GM18526 (cell line): Measurements from ENCODE around the gene CTIF.

Experiments used
- POLR2A ChIP-seq: IDR thresholded peaks from 3 replicates; pipeline ENCODE4 v1.6.1; 2011; ENCODE audit not compliant: insufficient read length; ENCODE audit errors: extremely low read depth

Gene CTIF

GRCh38 chr18:48855422-48856377 lies 316.9 kb downstream of the CTIF start:
- TF ChIP-seq POLR2A, result no peak

DNA sequence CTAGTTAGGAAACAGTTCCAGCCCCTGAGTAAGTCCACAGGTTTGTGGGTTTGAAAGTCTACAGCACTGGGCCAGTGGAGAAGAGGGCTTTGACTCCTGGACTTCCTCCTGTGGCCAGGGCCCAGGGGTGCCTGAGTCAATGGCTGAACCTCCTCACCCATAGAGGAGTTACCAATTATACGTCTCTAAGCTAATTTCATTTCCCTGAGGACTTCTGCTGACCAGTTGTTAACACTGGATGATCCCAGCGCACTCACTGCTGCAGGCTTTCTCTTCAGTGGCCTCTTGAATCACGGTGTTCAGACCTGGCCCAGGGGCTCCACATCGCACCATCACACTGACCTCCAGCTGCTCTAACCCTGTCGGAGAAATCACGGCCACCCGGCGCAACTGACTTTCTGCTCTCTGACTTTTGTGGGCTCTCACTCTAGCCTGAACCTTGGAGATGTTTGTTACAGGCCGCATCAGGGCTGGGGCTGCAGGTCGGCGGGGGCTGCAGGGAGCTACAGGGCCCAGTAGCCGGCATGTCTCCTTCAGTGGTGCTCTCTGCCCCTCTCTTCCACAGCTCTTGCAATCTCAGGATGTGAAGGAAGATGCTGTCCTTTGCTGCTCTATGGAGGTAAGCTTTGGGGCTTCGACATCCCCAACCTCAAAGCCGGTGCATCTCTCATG lies 318.3 kb downstream of the CTIF start:
- TF ChIP-seq POLR2A, result no peak

GRCh38 chr18:48858676-48859075 lies 319.8 kb downstream of the CTIF start:
- TF ChIP-seq POLR2A, result no peak

DNA sequence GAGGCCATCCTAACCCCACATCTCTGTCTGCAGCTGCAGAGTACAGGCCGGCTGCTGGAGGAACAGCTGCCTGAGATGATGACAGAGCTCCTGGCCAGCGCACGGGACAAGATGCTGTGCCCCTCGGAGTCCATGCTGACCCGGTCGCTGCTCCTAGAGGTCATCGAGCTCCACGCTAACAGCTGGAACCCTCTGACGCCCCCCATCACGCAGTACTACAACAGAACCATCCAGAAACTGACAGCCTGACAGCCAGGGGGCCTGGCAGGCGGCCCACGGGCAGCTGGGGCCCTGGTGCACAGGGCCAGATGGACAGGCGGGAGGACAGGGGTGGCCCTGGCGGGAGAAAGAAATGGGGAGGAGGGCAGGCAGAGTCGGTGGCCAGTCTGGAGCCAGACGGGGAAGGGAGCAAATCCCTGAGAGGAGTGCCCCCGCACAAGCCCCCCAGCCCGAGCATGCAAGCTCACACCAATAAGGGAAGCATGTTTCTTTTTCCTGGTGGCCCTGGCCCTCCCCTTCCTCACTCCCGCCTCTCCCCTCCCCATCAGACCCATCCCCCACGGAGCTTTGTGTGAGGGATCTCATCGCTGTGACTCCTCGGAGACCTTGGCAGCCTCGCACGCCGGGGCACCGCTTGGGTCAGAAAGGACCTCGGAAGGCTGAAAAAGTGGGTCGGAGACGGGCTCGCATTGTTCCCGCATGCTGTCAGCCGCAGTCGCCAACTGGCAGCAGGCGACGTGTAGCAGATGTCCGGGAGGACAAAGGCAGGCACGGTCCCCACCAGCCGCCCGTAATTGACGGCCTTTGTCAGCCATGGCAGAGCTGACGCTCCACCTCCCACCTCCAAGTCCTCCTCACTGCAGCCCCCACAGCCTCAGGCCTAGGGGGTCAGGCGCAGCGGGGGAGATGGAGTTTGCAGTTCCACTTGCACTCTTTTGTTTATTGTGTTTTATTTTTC lies 320.8 kb downstream of the CTIF start:
- no peak for TF ChIP-seq POLR2A

- no peak for TF ChIP-seq POLR2A
Measured at GRCh38 chr18:48860269-48861180, 321.7 kb downstream of the CTIF start.

DNA sequence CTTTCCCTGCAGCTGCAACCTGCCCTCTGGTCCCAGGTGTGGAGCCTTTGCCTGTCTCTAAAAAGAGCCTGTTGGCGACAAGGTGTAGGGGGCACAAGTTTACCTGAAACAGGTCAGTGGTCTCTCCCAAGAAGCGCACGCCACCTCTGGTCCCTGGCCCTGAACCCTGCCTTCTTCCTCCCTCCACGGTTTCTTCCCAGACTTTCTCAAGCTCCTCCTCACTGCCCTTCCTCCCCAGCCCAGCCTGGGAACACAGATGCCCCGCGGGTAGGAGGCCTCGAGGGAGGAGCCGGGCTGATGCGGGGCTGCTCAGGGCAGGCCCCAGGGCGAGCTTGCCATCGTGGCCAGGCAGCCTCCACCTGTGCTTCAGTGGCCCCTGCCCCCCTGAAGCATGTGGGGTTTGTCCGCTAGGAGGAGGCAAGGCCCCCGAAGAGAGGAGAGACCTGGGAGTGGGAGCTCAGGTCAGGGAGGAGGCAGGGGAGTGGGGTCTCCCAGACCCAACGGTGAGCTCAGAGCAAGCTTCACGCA lies 322.4 kb downstream of the CTIF start:
- TF ChIP-seq POLR2A, result no peak

DNA sequence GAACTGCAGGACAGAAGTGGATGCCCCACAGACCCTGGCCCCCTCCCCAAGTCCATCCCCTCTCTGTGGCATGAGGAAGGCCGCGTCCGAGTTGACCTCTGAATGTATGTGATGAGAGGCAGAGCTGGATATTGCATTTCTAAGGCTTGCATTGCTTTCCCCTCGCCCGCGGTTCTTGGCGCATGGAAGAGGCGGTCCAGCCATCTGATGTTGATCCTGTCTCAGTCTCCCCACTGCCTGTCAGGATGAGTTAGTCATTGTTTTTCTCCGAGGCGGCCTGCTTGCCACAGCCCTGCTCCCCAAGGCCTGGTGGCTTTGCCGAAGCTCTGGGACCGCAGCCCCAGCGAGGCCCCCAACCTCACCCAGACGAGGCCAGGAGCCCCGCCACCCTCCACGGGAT lies 323.3 kb downstream of the CTIF start:
- no peak for TF ChIP-seq POLR2A

- TF ChIP-seq POLR2A, result no peak
Measured at GRCh38 chr18:48862678-48863270, 323.9 kb downstream of the CTIF start.

DNA sequence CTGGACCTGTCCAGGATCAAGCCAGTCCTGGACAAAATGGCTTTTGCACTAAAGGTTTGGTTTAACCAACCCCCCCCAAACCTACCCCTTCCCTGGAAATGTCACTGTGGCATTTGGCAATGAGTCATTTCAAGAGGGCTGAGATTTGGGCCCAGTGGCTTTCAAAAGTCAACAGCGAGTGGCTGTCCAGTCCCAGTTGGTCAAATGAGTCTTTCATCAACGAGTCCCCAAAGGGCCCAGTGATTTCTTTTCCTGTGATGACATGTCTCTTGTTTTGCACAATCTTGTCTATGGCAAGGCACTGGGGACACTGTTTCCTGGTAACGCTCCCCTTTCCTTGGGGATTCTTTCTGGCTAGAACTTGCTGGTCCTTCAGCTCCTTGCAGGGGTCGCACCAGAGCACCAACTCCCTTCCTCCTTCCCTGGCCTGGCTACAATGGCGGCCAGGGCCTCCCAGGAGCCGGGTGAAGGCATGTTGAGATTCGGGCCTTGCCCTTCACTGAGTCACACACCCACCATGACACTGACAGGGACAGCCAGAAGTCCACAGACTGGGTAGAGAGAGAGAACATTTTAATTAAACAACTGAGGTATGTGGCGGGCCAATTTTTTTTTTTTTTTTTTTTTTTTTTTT lies 324.7 kb downstream of the CTIF start:
- TF ChIP-seq POLR2A, result no peak

GRCh38 chr18:48864876-48865275 lies 326.0 kb downstream of the CTIF start:
- no peak for TF ChIP-seq POLR2A

DNA sequence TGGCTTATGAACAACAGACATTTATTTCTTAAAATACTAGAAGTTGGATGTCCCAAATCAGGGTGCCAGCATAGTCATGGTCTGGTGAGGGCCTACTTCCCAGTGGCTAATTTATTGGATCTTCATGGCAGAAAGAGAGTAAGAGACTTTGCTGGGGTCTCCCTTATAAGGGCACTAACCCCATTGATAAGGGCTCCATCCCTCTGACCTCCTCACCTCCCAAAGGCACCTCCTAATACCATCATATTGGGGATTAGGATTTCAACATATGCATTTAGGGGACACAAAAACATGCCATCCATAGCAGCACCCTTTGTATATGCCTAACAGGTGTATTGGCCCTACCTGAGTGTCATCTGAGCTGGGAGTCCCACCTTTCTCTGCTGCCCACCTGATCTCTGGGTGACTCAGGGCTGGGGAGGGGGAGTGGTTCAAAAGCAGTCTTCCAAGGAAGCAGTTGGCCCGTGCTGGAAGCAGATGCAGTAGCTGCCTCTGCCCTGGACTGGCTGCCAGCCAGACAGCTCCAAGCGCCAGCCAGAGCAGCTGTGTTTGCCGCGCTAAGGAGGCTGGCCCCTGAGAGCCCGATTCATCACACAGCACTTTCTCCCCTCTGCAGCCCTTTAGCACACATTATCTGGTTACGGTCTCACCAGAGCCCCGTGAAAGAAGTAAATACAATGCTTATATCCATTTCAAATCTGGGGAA lies 327.4 kb downstream of the CTIF start:
- no peak for TF ChIP-seq POLR2A

DNA sequence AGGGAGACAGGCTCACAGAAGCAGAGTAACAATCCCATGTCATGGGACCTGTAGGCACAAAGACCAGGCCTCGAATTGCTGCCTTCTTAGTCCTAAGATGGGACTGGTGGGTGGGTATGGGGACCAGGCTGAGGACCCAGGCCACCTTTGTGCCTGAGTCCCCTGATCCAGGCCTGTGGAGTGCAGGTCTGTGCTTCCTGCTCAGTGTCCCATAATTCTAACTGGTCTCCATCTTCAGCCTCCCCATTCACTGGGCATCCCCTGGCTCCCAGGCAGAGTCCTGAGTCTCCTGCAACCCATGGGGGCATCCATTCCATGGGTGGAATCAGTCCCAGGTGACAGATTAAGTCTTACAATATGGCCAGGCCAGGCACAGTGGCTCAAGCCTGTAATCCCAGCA lies 328.0 kb downstream of the CTIF start:
- no peak for TF ChIP-seq POLR2A

DNA sequence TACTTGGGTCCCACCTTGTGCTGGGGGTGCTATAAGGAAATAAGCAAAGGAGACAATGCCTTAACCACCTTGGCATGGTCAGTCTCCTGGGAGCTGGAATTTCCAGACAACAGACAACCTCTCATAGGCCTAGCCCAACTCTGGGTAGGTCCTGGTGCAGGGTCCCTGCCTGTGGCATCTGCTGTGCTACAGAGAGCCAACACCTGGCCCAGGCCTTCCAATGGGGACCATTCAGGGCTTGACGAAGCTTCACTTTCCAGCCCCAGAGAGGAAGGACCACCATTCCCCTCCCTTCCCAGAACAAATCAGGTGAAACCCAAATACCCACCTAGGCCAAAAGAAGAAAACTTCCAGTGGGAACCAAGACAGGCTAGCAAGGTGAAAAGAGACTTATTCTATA lies 329.1 kb downstream of the CTIF start:
- TF ChIP-seq POLR2A, result no peak
